Activated CD8-positive, alpha-beta T cell treated with anti-CD3 and anti-CD28 coated beads for 36 hours (primary cell): ENCODE measurements around the gene DSE. TPM values are rescaled to one million over a fixed set of nuclear protein-coding genes. Genes with fewer than 3 reads are reported as not detected.
A peak's percentile ranks its signal among the peaks of the same experiment; 100 is the strongest.

Experiments
- ATAC-seq: fragments of 200-7000 bp; cut with Tn5 transposase; one replicate; pipeline ENCODE4 v1.10.0; 2021; ENCODE audit warnings: mild to moderate bottlenecking, moderate library complexity
- CTCF ChIA-PET: fragments of 350-600 bp; sonication (Branson Sonifier 250); formaldehyde crosslinking; loops from one replicate; lab custom pipeline; 2021; ENCODE audit warnings: antibody characterized with exemption; lab: Charles Lee
- POLR2A ChIA-PET: fragments of 350-600 bp; sonication (Branson Sonifier 250); formaldehyde crosslinking; loops from one replicate; lab custom pipeline; 2021; ENCODE audit warnings: antibody characterized with exemption; lab: Charles Lee
- DNase-seq: peaks from one replicate; pipeline ENCODE4 v3.0.0-alpha.2; 2020
- H3K27ac Mint-ChIP-seq: one replicate; pipeline ENCODE4 v1.8.0; 2021; ENCODE audit warnings: mild to moderate bottlenecking, mixed read lengths
- H3K27me3 Mint-ChIP-seq: one replicate; pipeline ENCODE4 v1.8.0; 2021; ENCODE audit warnings: mixed read lengths
- H3K36me3 Mint-ChIP-seq: one replicate; pipeline ENCODE4 v1.8.0; 2021; ENCODE audit warnings: low read depth, mixed read lengths
- H3K4me1 Mint-ChIP-seq: one replicate; pipeline ENCODE4 v1.8.0; 2021; ENCODE audit warnings: low read depth, mixed read lengths
- H3K4me3 Mint-ChIP-seq: one replicate; pipeline ENCODE4 v1.8.0; 2021; ENCODE audit warnings: mild to moderate bottlenecking, moderate library complexity, mixed read lengths
- H3K9me3 Mint-ChIP-seq: one replicate; pipeline ENCODE4 v1.8.0; 2021; ENCODE audit warnings: mixed read lengths
- intact Hi-C: fragments of 100-400 bp; cut with micrococcal nuclease; formaldehyde crosslinking; loops from one replicate; pipeline ENCODE4 v1.10.0; 2022
- total RNA-seq, 2 experiments: library from RNA; stranded (reverse); gene quantifications; one replicate each; pipeline ENCODE4 v1.2.3, GENCODE V29; 2021
- TF ChIP-seq, protein P1 (sequence below): fragments of 200-600 bp; IDR thresholded peaks from one replicate; pipeline ENCODE4 v1.8.0; 2022; ENCODE audit warnings: antibody characterized with exemption, mild to moderate bottlenecking

DSE gene
- total RNA-seq, 2 experiments from 2014 or later = 5.3 to 5.4 TPM

DNA sequence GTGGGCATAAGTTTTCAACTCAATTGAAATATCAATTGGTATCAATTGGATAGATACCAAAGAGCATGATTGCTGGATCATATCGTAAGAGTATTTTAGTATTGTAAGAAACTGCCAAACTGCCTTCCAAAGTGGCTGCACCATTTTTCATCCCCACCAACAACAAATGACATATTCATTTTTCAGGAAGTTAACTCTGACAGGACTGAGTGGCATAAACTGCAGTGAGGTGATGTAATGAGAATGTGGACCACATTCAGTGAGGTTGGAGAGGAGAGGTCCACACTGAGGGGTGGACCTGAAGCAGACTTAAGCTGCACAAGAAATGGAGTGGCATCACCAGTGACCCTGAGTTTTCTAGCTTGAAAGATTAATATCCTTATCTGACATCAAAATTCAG, 78.8 kb downstream of the DSE start:
- no peak for DNase-seq
- Mint-ChIP-seq H3K36me3 (no peaks in the 10 kb centered on the region), H3K9me3 (no peaks in the 10 kb centered on the region), H3K4me3 (no peak overlapping the region), H3K27me3 (peaks cover 11% of the 10 kb centered on the region), H3K27ac (no peak overlapping the region), H3K4me1 (peaks cover 21% of the 10 kb centered on the region)
- TF ChIP-seq, protein P1, sequence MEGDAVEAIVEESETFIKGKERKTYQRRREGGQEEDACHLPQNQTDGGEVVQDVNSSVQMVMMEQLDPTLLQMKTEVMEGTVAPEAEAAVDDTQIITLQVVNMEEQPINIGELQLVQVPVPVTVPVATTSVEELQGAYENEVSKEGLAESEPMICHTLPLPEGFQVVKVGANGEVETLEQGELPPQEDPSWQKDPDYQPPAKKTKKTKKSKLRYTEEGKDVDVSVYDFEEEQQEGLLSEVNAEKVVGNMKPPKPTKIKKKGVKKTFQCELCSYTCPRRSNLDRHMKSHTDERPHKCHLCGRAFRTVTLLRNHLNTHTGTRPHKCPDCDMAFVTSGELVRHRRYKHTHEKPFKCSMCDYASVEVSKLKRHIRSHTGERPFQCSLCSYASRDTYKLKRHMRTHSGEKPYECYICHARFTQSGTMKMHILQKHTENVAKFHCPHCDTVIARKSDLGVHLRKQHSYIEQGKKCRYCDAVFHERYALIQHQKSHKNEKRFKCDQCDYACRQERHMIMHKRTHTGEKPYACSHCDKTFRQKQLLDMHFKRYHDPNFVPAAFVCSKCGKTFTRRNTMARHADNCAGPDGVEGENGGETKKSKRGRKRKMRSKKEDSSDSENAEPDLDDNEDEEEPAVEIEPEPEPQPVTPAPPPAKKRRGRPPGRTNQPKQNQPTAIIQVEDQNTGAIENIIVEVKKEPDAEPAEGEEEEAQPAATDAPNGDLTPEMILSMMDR = no peak
- ChIA-PET CTCF (interaction anchor here (0.9 to 1.6 kb wide), 2 partner anchors 22 to 111 kb away, joined by 3 to 5 read pairs; no protein-coding TSS in a partner anchor), POLR2A (no interaction called here)
- no peak for ATAC-seq
- intact Hi-C loops = no loop called here

DNA sequence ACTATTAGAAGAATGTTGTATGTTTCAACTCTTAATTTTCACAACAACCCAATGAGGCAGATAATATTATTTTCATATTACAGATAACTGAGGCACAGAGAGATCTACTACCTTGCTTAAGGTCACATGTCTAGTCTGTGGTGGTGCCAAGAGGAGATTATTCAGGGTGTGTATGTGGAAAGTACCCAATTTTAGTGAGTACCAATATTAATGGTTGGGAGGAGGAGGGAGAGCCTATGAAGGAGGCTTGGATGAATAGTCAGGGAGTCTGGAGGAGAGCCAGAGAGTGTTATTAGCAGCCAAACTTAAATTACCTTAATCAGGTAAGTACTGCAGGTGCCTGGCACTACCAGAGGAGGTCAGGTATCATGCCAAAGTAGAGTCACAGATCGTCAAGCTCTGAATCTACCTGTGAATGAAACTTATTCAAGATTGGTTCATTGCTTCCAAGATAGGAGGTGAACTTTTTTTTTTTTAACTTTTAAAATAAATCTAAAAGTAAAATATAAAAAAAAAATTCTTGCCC, 79.5 kb downstream of the DSE start:
- no peak for DNase-seq
- Mint-ChIP-seq H3K27me3 (peaks cover 11% of the 10 kb centered on the region), H3K36me3 (no peaks in the 10 kb centered on the region), H3K4me1 (peaks cover 15% of the 10 kb centered on the region), H3K9me3 (no peaks in the 10 kb centered on the region), H3K27ac (no peak overlapping the region), H3K4me3 (no peak overlapping the region)
- no peak for ATAC-seq
- TF ChIP-seq, protein P1 = no peak
- intact Hi-C loops = no loop called here
- POLR2A ChIA-PET = no interaction called here
- CTCF ChIA-PET = interaction anchor here (0.9 to 1.6 kb wide), 2 partner anchors 23 to 111 kb away, joined by 3 to 5 read pairs; no protein-coding TSS in a partner anchor

DNA sequence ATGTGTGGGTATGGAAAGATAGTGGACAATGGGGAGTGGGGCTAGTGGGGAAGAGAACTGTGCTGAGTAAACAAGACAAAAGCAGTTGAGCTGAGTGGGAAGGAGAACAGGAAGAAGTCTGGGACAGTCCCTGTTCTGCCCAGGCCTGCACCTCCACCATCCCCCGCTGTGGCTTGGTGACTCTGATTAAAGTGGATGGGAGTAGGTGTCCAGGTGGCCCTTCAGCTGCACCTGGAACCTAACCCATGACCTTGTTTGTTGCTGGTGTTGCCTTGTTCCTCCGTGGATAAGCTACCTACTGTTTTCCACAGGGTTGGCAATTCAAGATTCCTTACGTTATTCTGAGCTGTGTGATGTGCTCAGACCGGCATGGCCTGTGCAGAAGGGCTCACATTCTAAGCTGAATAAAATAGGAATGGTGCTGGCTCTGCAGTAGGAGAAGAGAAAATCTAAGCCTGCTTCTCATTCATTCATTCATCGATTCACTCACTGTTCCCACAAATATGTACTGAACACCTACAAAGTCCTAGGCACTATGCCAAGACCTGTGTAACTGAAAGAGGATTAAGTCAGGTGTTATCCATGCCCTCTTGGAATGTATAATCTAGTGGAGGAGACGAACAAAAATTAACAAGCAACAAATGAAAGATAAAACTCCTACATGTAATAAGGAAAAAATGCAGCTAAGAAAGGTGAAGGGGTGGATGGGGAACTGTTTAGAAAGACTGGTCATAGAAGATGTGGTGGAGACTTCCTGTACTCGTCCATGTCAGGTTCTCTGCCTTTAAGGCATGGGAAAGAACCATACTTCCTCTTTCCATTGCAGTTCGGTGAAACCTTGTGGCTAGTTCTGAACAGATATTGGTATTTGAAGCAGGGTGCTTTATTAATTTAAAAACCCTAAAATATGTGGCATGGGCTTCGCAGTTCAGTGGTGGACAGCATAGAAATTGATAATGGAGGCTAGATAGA, 80.3 kb downstream of the DSE start:
- Mint-ChIP-seq H3K9me3 (no peaks in the 10 kb centered on the region), H3K27ac (no peak overlapping the region), H3K27me3 (peaks cover 11% of the 10 kb centered on the region), H3K4me1 (peaks cover 14% of the 10 kb centered on the region), H3K36me3 (no peaks in the 10 kb centered on the region), H3K4me3 (no peak overlapping the region)
- ATAC-seq (peak; percentile 70), DNase-seq (peak; percentile 46)
- POLR2A ChIA-PET = no interaction called here
- TF ChIP-seq, protein P1 = no peak
- CTCF ChIA-PET = interaction anchor here (1.6 kb wide), 1 partner anchor 110 kb away, joined by 5 read pairs; no protein-coding TSS in a partner anchor
- intact Hi-C loops = no loop called here

DNA sequence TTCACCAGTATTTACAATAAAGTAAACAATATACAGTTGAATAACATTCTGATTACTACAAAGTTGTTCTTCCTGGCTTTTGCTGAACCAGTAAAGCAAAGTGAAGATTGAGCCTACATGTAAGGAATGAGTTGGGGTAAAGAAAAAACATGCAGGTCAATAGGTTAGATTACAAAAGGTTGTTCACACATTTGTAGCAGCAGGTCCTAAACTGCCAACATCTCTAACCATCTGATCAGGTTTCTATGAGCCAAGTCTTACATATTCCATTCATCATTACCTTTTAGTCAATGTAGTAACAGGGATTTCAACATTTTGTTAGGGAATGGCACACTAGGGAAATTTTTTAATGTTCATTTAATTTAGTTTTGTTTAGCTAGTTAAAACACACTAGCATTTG, 81.2 kb downstream of the DSE start:
- Mint-ChIP-seq H3K27ac (no peak overlapping the region), H3K9me3 (no peaks in the 10 kb centered on the region), H3K4me1 (peaks cover 17% of the 10 kb centered on the region), H3K36me3 (no peaks in the 10 kb centered on the region), H3K4me3 (no peak overlapping the region), H3K27me3 (peaks cover 11% of the 10 kb centered on the region)
- DNase-seq = no peak
- no peak for ATAC-seq
- intact Hi-C loops = no loop called here
- TF ChIP-seq, protein P1 = no peak
- POLR2A ChIA-PET = no interaction called here
- CTCF ChIA-PET = interaction anchor here (1.6 kb wide), 1 partner anchor 82 kb away, joined by 3 read pairs; no protein-coding TSS in a partner anchor
